Measurements from ENCODE around the gene C8B.

Gene C8B

DNA sequence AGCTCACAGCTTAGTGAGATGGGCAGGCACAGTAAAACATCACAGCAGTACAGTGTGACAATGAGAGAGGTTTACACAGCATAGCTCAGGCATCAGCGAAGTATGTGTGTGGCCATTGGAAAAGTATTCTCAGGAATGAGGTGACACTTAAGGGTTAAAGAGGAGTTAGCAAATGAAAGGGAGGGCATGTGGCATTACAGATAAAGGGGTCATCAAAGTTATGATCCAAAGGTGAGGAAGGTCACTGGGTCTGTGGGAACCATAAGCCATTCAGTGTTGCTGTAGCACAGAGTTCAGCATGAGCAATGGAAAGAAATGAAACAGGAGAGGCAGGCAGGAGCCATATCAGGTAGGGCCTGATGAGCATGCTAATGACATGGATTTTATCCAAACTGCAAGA lies 4.5 kb upstream of the C8B start:
- TF ChIP-seq, protein P1, sequence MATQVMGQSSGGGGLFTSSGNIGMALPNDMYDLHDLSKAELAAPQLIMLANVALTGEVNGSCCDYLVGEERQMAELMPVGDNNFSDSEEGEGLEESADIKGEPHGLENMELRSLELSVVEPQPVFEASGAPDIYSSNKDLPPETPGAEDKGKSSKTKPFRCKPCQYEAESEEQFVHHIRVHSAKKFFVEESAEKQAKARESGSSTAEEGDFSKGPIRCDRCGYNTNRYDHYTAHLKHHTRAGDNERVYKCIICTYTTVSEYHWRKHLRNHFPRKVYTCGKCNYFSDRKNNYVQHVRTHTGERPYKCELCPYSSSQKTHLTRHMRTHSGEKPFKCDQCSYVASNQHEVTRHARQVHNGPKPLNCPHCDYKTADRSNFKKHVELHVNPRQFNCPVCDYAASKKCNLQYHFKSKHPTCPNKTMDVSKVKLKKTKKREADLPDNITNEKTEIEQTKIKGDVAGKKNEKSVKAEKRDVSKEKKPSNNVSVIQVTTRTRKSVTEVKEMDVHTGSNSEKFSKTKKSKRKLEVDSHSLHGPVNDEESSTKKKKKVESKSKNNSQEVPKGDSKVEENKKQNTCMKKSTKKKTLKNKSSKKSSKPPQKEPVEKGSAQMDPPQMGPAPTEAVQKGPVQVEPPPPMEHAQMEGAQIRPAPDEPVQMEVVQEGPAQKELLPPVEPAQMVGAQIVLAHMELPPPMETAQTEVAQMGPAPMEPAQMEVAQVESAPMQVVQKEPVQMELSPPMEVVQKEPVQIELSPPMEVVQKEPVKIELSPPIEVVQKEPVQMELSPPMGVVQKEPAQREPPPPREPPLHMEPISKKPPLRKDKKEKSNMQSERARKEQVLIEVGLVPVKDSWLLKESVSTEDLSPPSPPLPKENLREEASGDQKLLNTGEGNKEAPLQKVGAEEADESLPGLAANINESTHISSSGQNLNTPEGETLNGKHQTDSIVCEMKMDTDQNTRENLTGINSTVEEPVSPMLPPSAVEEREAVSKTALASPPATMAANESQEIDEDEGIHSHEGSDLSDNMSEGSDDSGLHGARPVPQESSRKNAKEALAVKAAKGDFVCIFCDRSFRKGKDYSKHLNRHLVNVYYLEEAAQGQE (IDR thresholded peaks at IDR 0.05; ENCODE audit: insufficient read depth in 1 of 2, low read depth in 2 of 2, low read length in 2 of 2): no peak
- TF ChIP-seq TAF1 (IDR thresholded peaks at IDR 0.05; ENCODE audit: borderline replicate concordance, insufficient read depth, low read length): no peak
- TF ChIP-seq FOXP2 (optimal IDR thresholded peaks at IDR 0.05; ENCODE audit: borderline replicate concordance, extremely low read depth, extremely low read length, insufficient read depth): no peak
- TF ChIP-seq SIN3A (IDR thresholded peaks at IDR 0.05; ENCODE audit: borderline replicate concordance, insufficient read depth, low read length): no peak
- no peak for TF ChIP-seq POLR2AphosphoS5 (IDR thresholded peaks at IDR 0.05; ENCODE audit: low read depth, low read length)

- TF ChIP-seq FOXP2 (optimal IDR thresholded peaks at IDR 0.05; ENCODE audit: borderline replicate concordance, extremely low read depth, extremely low read length, insufficient read depth): no peak
- no peak for TF ChIP-seq TAF1 (IDR thresholded peaks at IDR 0.05; ENCODE audit: borderline replicate concordance, insufficient read depth, low read length)
- no peak for TF ChIP-seq POLR2AphosphoS5 (IDR thresholded peaks at IDR 0.05; ENCODE audit: low read depth, low read length)
- TF ChIP-seq, protein P1 (IDR thresholded peaks at IDR 0.05; ENCODE audit: insufficient read depth in 1 of 2, low read depth in 2 of 2, low read length in 2 of 2): no peak
- TF ChIP-seq SIN3A (IDR thresholded peaks at IDR 0.05; ENCODE audit: borderline replicate concordance, insufficient read depth, low read length): no peak
Measured at GRCh38 chr1:56968878-56969495, 3.2 kb upstream of the C8B start.

GRCh38 chr1:56967900-56968832 lies 2.4 kb upstream of the C8B start:
- TF ChIP-seq FOXP2 (optimal IDR thresholded peaks at IDR 0.05; ENCODE audit: borderline replicate concordance, extremely low read depth, extremely low read length, insufficient read depth) (no peak), POLR2AphosphoS5 (IDR thresholded peaks at IDR 0.05; ENCODE audit: low read depth, low read length) (no peak)
- TF ChIP-seq, protein P1 (IDR thresholded peaks at IDR 0.05; ENCODE audit: insufficient read depth in 1 of 2, low read depth in 2 of 2, low read length in 2 of 2): no peak

DNA sequence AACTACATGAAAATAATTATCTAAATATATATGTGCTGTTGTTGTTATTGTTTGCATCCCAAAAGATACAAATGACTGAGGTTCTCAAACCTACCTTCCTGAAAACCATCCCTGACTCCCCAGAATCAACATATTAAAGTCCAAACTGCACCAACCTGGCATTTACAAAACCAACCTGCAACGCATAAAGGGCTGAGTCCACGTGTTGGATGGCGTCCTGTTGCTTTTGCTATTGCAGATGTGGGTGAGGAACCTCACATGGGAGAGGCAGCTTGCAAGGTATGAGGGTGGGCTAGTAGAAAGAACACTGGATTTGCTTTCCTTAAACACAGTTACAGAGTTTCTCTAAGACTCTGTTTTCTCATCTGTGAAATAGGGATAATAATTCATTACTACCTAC lies 1.5 kb upstream of the C8B start:
- TF ChIP-seq TAF1 (IDR thresholded peaks at IDR 0.05; ENCODE audit: borderline replicate concordance, insufficient read depth, low read length): no peak
- TF ChIP-seq, protein P1 (IDR thresholded peaks at IDR 0.05; ENCODE audit: insufficient read depth in 1 of 2, low read depth in 2 of 2, low read length in 2 of 2): no peak
- TF ChIP-seq POLR2AphosphoS5 (IDR thresholded peaks at IDR 0.05; ENCODE audit: low read depth, low read length): no peak
- TF ChIP-seq FOXP2 (optimal IDR thresholded peaks at IDR 0.05; ENCODE audit: borderline replicate concordance, extremely low read depth, extremely low read length, insufficient read depth): no peak
- TF ChIP-seq SIN3A (IDR thresholded peaks at IDR 0.05; ENCODE audit: borderline replicate concordance, insufficient read depth, low read length): no peak
